KMS-11 (cell line): Measurements from ENCODE around the gene GINS3.

Experiments
- H2AFZ ChIP-seq: fragments of 200-600 bp; sonication (generic); 2 replicates; pipeline ENCODE4 v1.6.1; 2016; ENCODE audit warnings: antibody characterized with exemption, mixed run types, low read depth
- H3K27ac ChIP-seq: fragments of 200-600 bp; sonication (generic); 2 replicates; pipeline ENCODE4 v1.6.1; 2016; ENCODE audit warnings: mild to moderate bottlenecking, mixed run types
- H3K27me3 ChIP-seq: fragments of 200-600 bp; sonication (generic); 2 replicates; pipeline ENCODE4 v1.6.1; 2017; ENCODE audit warnings: mild to moderate bottlenecking, low read depth, mixed run types, moderate library complexity; ENCODE audit not compliant: insufficient read depth
- H3K36me3 ChIP-seq: fragments of 200-600 bp; sonication (generic); 2 replicates; pipeline ENCODE4 v1.6.1; 2017; ENCODE audit warnings: mild to moderate bottlenecking, mixed run types; ENCODE audit not compliant: insufficient read depth
- H3K4me1 ChIP-seq: fragments of 200-600 bp; sonication (generic); 2 replicates; pipeline ENCODE4 v1.6.1; 2016; ENCODE audit warnings: mild to moderate bottlenecking, low read depth, mixed run types; ENCODE audit not compliant: poor library complexity, severe bottlenecking
- H3K4me2 ChIP-seq: fragments of 200-600 bp; sonication (generic); 2 replicates; pipeline ENCODE4 v1.7.0; 2016; ENCODE audit warnings: mild to moderate bottlenecking, mixed run types
- H3K4me3 ChIP-seq: fragments of 200-600 bp; sonication (generic); IDR thresholded peaks from 2 replicates; pipeline ENCODE4 v1.6.1; 2017; ENCODE audit warnings: low read depth, low read length, mixed read lengths; ENCODE audit not compliant: insufficient read depth
- H3K79me2 ChIP-seq: fragments of 200-600 bp; sonication (generic); 2 replicates; pipeline ENCODE4 v1.6.1; 2016; ENCODE audit warnings: low read depth, mixed run types; ENCODE audit not compliant: insufficient read depth
- H3K9ac ChIP-seq: fragments of 200-600 bp; sonication (generic); 2 replicates; pipeline ENCODE4 v1.6.1; 2016; ENCODE audit warnings: mild to moderate bottlenecking, mixed run types
- H4K20me1 ChIP-seq: fragments of 200-600 bp; sonication (generic); 2 replicates; pipeline ENCODE4 v1.6.1; 2016; ENCODE audit warnings: mild to moderate bottlenecking, mixed run types; ENCODE audit not compliant: insufficient read depth
- CTCF ChIP-seq: fragments of 200-600 bp; sonication (generic); conservative IDR thresholded peaks from 2 replicates; pipeline ENCODE4 v1.6.1; 2017; ENCODE audit warnings: low read depth, mild to moderate bottlenecking, antibody characterized with exemption, low read length, moderate library complexity, mixed read lengths

GINS3 gene

GRCh38 chr16:58418601-58419000, 26.3 kb downstream of the GINS3 start:
- no peaks in the 10 kb centered on the region for H4K20me1 ChIP-seq
- no peaks in the 10 kb centered on the region for H3K79me2 ChIP-seq
- H2AFZ ChIP-seq: no peak overlapping the region
- H3K4me2 ChIP-seq: no peak overlapping the region
- H3K27ac ChIP-seq: no peak overlapping the region
- TF ChIP-seq CTCF: no peak
- H3K4me3 ChIP-seq: no peak overlapping the region
- H3K36me3 ChIP-seq: no peaks in the 10 kb centered on the region
- H3K27me3 ChIP-seq: no peaks in the 10 kb centered on the region
- H3K4me1 ChIP-seq: no peaks in the 10 kb centered on the region
- H3K9ac ChIP-seq: no peak overlapping the region

- Histone ChIP-seq H4K20me1 (no peaks in the 10 kb centered on the region), H3K79me2 (no peaks in the 10 kb centered on the region), H3K4me2 (no peak overlapping the region), H2AFZ (no peak overlapping the region), H3K36me3 (no peaks in the 10 kb centered on the region), H3K27ac (no peak overlapping the region), H3K27me3 (no peaks in the 10 kb centered on the region), H3K4me3 (no peak overlapping the region), H3K4me1 (no peaks in the 10 kb centered on the region), H3K9ac (no peak overlapping the region)
- TF ChIP-seq CTCF: no peak
Observed at GRCh38 chr16:58419241-58419990, 27.1 kb downstream of the GINS3 start.

GRCh38 chr16:58421059-58421458, 28.8 kb downstream of the GINS3 start:
- TF ChIP-seq CTCF: no peak
- no peak overlapping the region; the same call in 1 of the 2 replicates for H2AFZ ChIP-seq
- peaks cover 7% of the 10 kb centered on the region for H3K4me1 ChIP-seq
- no peak overlapping the region for H3K4me2 ChIP-seq
- H3K36me3 ChIP-seq: no peaks in the 10 kb centered on the region
- H3K27ac ChIP-seq: no peak overlapping the region
- no peaks in the 10 kb centered on the region for H3K79me2 ChIP-seq
- H4K20me1 ChIP-seq: no peaks in the 10 kb centered on the region
- no peak overlapping the region for H3K9ac ChIP-seq
- H3K4me3 ChIP-seq: no peak overlapping the region
- no peaks in the 10 kb centered on the region for H3K27me3 ChIP-seq

GRCh38 chr16:58421529-58421928, 29.3 kb downstream of the GINS3 start:
- no peak overlapping the region for H3K27ac ChIP-seq
- H4K20me1 ChIP-seq: no peaks in the 10 kb centered on the region
- no peaks in the 10 kb centered on the region for H3K79me2 ChIP-seq
- H3K4me2 ChIP-seq: no peak overlapping the region
- no peaks in the 10 kb centered on the region for H3K27me3 ChIP-seq
- H3K9ac ChIP-seq: no peak overlapping the region
- no peaks in the 10 kb centered on the region for H3K36me3 ChIP-seq
- TF ChIP-seq CTCF: no peak
- H3K4me3 ChIP-seq: no peak overlapping the region
- peaks cover 12% of the 10 kb centered on the region for H3K4me1 ChIP-seq
- no peak overlapping the region for H2AFZ ChIP-seq
